ENCODE results near the gene ZNF429. TPM values are rescaled to one million over a fixed set of nuclear protein-coding genes. Genes with fewer than 3 reads are reported as not detected.

The ZNF429 gene
- total RNA-seq, 4 donors from 2014 or later: 7.6 to 29.9 (median 14.0) TPM

DNA sequence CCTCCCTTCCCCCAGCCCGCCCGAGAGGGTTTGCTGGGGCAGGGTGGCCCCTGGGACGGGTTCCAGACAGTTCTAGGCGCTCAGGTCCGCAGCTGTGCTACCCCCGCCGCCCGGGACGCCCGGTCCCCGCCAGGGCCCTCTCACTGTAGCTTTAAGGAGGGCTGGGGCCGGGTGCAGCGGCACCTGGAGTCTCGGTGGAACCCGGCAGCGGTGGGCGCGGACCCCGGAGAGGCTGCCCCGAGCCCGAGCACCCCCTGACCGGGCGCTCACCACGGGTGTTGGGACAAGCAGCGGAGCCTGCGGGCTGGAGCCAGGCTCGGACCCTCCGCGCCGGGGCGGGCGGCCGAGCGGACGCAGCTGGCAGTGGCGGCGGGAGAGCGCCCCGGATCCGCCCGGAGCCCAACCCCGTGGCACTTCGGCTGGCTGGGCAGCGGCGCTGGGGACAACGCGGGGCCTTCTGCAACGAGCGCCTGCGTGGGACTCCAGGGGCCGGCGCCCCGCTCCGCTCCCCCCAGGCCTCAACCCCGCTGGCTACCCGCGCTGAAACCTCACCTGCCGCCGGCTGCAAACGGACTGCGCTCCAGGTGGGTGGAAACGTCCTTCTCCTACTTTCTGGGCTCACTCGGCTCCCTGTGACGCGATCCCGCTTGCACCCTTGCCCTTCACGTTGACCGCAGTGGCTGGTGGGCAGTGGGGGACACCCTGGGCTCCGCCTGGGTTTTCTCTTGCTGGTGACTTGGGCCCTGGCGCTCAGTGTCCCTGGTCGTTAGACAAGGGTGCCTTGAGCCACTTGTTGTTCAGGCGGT is 81.1 kb downstream of the ZNF429 start:
- Histone ChIP-seq H3K36me3 (no peaks in the 10 kb centered on the region), H3K4me1 (peaks cover 7% of the 10 kb centered on the region), H3K4me3 (peak overlapping the region; percentile 54), H3K9me3 (peaks cover 7% of the 10 kb centered on the region), H3K27ac (no peak overlapping the region), H3K27me3 (peaks cover 18% of the 10 kb centered on the region)
- 3% methylated on average over 7 of the region's 72 CpGs for WGBS
- DNase-seq (ENCODE audit: low spot score in 2 of 2): no peak
- TF ChIP-seq POLR2AphosphoS5 (IDR thresholded peaks at IDR 0.05) (no peak), CTCF (IDR thresholded peaks at IDR 0.05) (no peak), POLR2A (IDR thresholded peaks at IDR 0.05) (no peak), EP300 (IDR thresholded peaks at IDR 0.05) (no peak)

DNA sequence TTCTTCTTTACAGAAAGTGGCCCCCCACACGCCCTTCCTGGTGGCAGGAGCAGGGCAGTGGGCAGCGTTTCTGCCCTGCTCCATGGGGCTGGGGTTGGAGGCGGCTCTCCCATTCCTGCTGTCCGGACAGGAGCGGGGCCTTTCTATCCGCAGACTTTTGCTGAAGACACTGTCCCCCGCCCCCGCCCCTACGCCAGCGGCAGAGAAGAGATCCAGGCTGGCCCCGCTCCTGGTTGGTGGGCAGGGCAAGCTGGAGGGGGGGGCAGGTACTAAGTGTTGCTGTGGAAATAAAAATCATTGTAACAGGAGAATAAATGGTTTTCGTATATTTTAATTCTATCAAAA is 81.7 kb downstream of the ZNF429 start:
- H3K27me3 ChIP-seq: peaks cover 18% of the 10 kb centered on the region
- H3K36me3 ChIP-seq: no peaks in the 10 kb centered on the region
- TF ChIP-seq POLR2AphosphoS5 (IDR thresholded peaks at IDR 0.05) (no peak), EP300 (IDR thresholded peaks at IDR 0.05) (no peak), POLR2A (IDR thresholded peaks at IDR 0.05) (no peak), CTCF (IDR thresholded peaks at IDR 0.05) (no peak)
- peaks cover 7% of the 10 kb centered on the region for H3K9me3 ChIP-seq
- WGBS: 18% methylated on average over 12 of the region's 12 CpGs
- no peak for DNase-seq (ENCODE audit: low spot score in 2 of 2)
- peak overlapping the region; percentile 54 for H3K4me3 ChIP-seq
- H3K4me1 ChIP-seq: peaks cover 7% of the 10 kb centered on the region
- H3K27ac ChIP-seq: no peak overlapping the region

DNA sequence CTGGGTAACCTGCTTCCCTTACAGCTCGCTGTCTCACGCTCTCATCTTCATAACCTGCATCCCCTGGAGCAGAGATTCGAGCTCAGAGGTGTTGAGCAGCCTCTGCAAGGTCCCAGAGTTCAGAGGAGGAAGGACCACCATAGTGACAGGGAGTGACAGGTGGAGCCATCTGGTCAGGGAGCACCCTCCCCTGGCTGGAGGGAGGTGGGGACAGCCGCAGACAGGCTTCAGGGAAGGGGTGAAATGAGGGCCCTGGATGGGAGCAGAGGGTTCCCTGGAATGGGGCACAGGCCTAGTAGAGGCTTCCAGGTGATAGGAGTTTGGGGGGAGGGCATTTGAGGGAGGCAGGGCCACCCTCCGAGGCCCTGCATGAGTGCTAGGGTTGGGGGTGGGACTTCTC is 82.1 kb downstream of the ZNF429 start:
- Histone ChIP-seq H3K9me3 (peaks cover 7% of the 10 kb centered on the region), H3K36me3 (no peaks in the 10 kb centered on the region), H3K27me3 (peaks cover 18% of the 10 kb centered on the region), H3K4me1 (peaks cover 7% of the 10 kb centered on the region), H3K27ac (no peak overlapping the region), H3K4me3 (no peak overlapping the region)
- 78% methylated on average over 4 of the region's 5 CpGs for WGBS
- TF ChIP-seq EP300 (IDR thresholded peaks at IDR 0.05) (no peak), POLR2AphosphoS5 (IDR thresholded peaks at IDR 0.05) (no peak), CTCF (IDR thresholded peaks at IDR 0.05) (no peak)
- DNase-seq (ENCODE audit: low spot score in 2 of 2): no peak

DNA sequence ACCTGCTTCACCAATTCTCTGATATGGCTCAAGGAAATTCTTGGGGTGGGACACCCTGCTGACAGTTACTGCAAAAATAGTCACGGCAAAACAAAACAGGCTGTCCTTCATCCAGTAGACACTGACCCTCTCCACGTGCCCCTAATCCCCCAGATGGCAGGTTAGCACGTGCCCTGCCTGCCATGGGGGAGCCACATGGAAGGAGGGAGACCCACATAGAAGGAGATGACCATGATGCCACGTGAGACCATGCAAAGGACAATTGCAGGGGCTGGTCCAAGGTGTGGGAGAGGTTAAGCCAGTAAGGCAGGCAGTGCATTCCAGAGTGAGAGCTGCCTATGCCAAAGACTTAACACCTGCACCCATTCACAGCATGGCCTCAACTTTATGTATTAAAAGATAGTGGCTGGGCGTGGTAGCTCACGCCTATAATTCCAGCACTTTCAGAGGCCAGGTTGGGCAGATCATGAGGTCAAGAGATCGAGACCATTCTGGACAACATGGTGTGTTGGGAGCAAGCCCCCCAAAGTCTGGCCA is 82.7 kb downstream of the ZNF429 start:
- peaks cover 18% of the 10 kb centered on the region for H3K27me3 ChIP-seq
- no peaks in the 10 kb centered on the region for H3K36me3 ChIP-seq
- no peak overlapping the region for H3K4me3 ChIP-seq
- H3K9me3 ChIP-seq: peaks cover 5% of the 10 kb centered on the region
- TF ChIP-seq CTCF (IDR thresholded peaks at IDR 0.05) (no peak), POLR2AphosphoS5 (IDR thresholded peaks at IDR 0.05) (no peak)
- 84% methylated on average over 6 of the region's 7 CpGs for whole genome bisulfite sequencing
- H3K4me1 ChIP-seq: peaks cover 7% of the 10 kb centered on the region
- DNase-seq (ENCODE audit: low spot score in 2 of 2): no peak
- H3K27ac ChIP-seq: no peak overlapping the region

GRCh38 chr19:21590867-21591266 is 85.5 kb downstream of the ZNF429 start:
- DNase-seq (ENCODE audit: low spot score in 2 of 2): no peak
- TF ChIP-seq POLR2A (IDR thresholded peaks at IDR 0.05): no peak
- TF ChIP-seq POLR2AphosphoS5 (IDR thresholded peaks at IDR 0.05): no peak
- no peak for TF ChIP-seq EP300 (IDR thresholded peaks at IDR 0.05)
- TF ChIP-seq CTCF (IDR thresholded peaks at IDR 0.05): no peak
- H3K4me3 ChIP-seq: no peak overlapping the region
- H3K4me1 ChIP-seq: peaks cover 7% of the 10 kb centered on the region
- H3K9me3 ChIP-seq: no peaks in the 10 kb centered on the region
- WGBS: 46% methylated on average over 2 of the region's 2 CpGs
- H3K27ac ChIP-seq: no peak overlapping the region
- H3K36me3 ChIP-seq: no peaks in the 10 kb centered on the region
- H3K27me3 ChIP-seq: peaks cover 15% of the 10 kb centered on the region

All from suprapubic skin (tissue), 4 donors.